Ectodermal cell (in vitro differentiated cells): Measurements from ENCODE around the gene VPS36.
"Not testable (repeated sequence)": the region's sequence is repeated elsewhere in the genome, so short reads cannot be mapped to it uniquely, and the experiment has no call there.

Source experiments
- H3K27ac ChIP-seq: 2 replicates; pipeline ENCODE4 v1.7.0; 2013; ENCODE audit warnings: mild to moderate bottlenecking, low read depth, low read length; ENCODE audit not compliant: insufficient read depth, poor library complexity, severe bottlenecking
- H3K27me3 ChIP-seq: 2 replicates; pipeline ENCODE4 v1.7.0; 2013; ENCODE audit warnings: mild to moderate bottlenecking, low read length; ENCODE audit not compliant: insufficient read depth, control insufficient read depth, poor library complexity, severe bottlenecking
- H3K36me3 ChIP-seq: one replicate; pipeline ENCODE4 v1.7.0; 2013; ENCODE audit warnings: low read length; ENCODE audit not compliant: control insufficient read depth, insufficient read depth
- H3K4me1 ChIP-seq: one replicate; pipeline ENCODE4 v1.7.0; 2013; ENCODE audit warnings: low read length; ENCODE audit not compliant: control insufficient read depth, insufficient read depth
- H3K4me3 ChIP-seq: 2 replicates; pipeline ENCODE4 v1.7.0; 2013; ENCODE audit warnings: low read depth, low read length, control low read depth; ENCODE audit not compliant: insufficient read depth
- H3K9me3 ChIP-seq: 2 replicates; pipeline ENCODE4 v1.7.0; 2013; ENCODE audit warnings: mild to moderate bottlenecking, low read length, moderate library complexity; ENCODE audit not compliant: control insufficient read depth
- WGBS, 2 experiments: methylation state at CpG; one replicate each; pipeline ENCODE4 v1.1.7; 2013; ENCODE audit warnings: missing lambda C conversion rate in 2 of 2; 5-methylcytosine and 5-hydroxymethylcytosine counted together

VPS36 gene

GRCh38 chr13:52446265-52446664 lies 4.2 kb downstream of the VPS36 start:
- no peaks in the 10 kb centered on the region for H3K4me1 ChIP-seq
- peaks cover 2% of the 10 kb centered on the region for H3K36me3 ChIP-seq
- H3K4me3 ChIP-seq: no peak overlapping the region
- no peaks in the 10 kb centered on the region for H3K27me3 ChIP-seq
- no peaks in the 10 kb centered on the region for H3K9me3 ChIP-seq
- H3K27ac ChIP-seq: no peak overlapping the region
- WGBS, 2 experiments: 83 to 91% methylated on average over 1 of the region's 1 CpG

GRCh38 chr13:52432456-52432855 lies 18.0 kb downstream of the VPS36 start:
- Histone ChIP-seq H3K4me3 (no peak overlapping the region), H3K27ac (no peak overlapping the region), H3K9me3 (no peaks in the 10 kb centered on the region), H3K36me3 (peaks cover 14% of the 10 kb centered on the region), H3K27me3 (no peaks in the 10 kb centered on the region), H3K4me1 (no peaks in the 10 kb centered on the region)
- 100% methylated on average over 2 of the region's 2 CpGs for WGBS, 2 experiments

GRCh38 chr13:52428295-52428694 lies 22.1 kb downstream of the VPS36 start:
- H3K36me3 ChIP-seq: peaks cover 7% of the 10 kb centered on the region
- 100% methylated on average over 2 of the region's 2 CpGs for WGBS, 2 experiments
- no peak overlapping the region for H3K4me3 ChIP-seq
- H3K4me1 ChIP-seq: no peaks in the 10 kb centered on the region
- H3K27me3 ChIP-seq: no peaks in the 10 kb centered on the region
- no peak overlapping the region for H3K27ac ChIP-seq
- H3K9me3 ChIP-seq: no peaks in the 10 kb centered on the region

GRCh38 chr13:52421216-52421615 lies 29.2 kb downstream of the VPS36 start:
- no peak overlapping the region for H3K4me3 ChIP-seq
- WGBS, 2 experiments: 91 to 98% methylated on average over 3 of the region's 3 CpGs
- no peaks in the 10 kb centered on the region for H3K27me3 ChIP-seq
- H3K9me3 ChIP-seq: no peaks in the 10 kb centered on the region
- H3K36me3 ChIP-seq: peaks cover 23% of the 10 kb centered on the region
- H3K4me1 ChIP-seq: no peaks in the 10 kb centered on the region
- H3K27ac ChIP-seq: no peak overlapping the region

- Histone ChIP-seq H3K4me1 (no peaks in the 10 kb centered on the region), H3K36me3 (peaks cover 28% of the 10 kb centered on the region), H3K4me3 (no peak overlapping the region), H3K27ac (no peak overlapping the region), H3K27me3 (no peaks in the 10 kb centered on the region), H3K9me3 (no peaks in the 10 kb centered on the region)
- WGBS, 2 experiments: 90% methylated on average over 1 of the region's 1 CpG; no CpG with 5 or more reads in 1 of the 2 experiments
Observed at GRCh38 chr13:52419080-52419479, 31.4 kb downstream of the VPS36 start.

GRCh38 chr13:52414963-52415362 lies 35.5 kb downstream of the VPS36 start:
- H3K4me1 ChIP-seq: no peaks in the 10 kb centered on the region
- H3K36me3 ChIP-seq: peaks cover 15% of the 10 kb centered on the region
- H3K4me3 ChIP-seq: no peak overlapping the region
- H3K27me3 ChIP-seq: no peaks in the 10 kb centered on the region
- no peak overlapping the region for H3K27ac ChIP-seq
- H3K9me3 ChIP-seq: no peaks in the 10 kb centered on the region
- WGBS, 2 experiments: 96 to 97% methylated on average over 1 of the region's 1 CpG

- no CpG with 5 or more reads among the region's 1 CpG for WGBS, 2 experiments
- no peaks in the 10 kb centered on the region for H3K27me3 ChIP-seq
- H3K4me3 ChIP-seq: no peak overlapping the region
- H3K4me1 ChIP-seq: no peaks in the 10 kb centered on the region
- H3K36me3 ChIP-seq: peaks cover 12% of the 10 kb centered on the region
- H3K9me3 ChIP-seq: no peaks in the 10 kb centered on the region
- no peak overlapping the region for H3K27ac ChIP-seq
Observed at GRCh38 chr13:52414051-52414450, 36.4 kb downstream of the VPS36 start.

GRCh38 chr13:52412128-52412527 lies 38.3 kb downstream of the VPS36 start:
- Histone ChIP-seq H3K27me3 (peaks cover under 1% of the 10 kb centered on the region), H3K36me3 (peaks cover 7% of the 10 kb centered on the region), H3K4me1 (no peaks in the 10 kb centered on the region), H3K4me3 (no peak overlapping the region), H3K9me3 (no peaks in the 10 kb centered on the region), H3K27ac (no peak overlapping the region)
- 96 to 100% methylated on average over 1 of the region's 1 CpG for WGBS, 2 experiments

GRCh38 chr13:52411629-52412028 lies 38.8 kb downstream of the VPS36 start:
- H3K9me3 ChIP-seq: no peaks in the 10 kb centered on the region
- no peak overlapping the region for H3K4me3 ChIP-seq
- WGBS, 2 experiments: 92 to 93% methylated on average over 4 of the region's 4 CpGs
- peaks cover 7% of the 10 kb centered on the region for H3K36me3 ChIP-seq
- peaks cover 5% of the 10 kb centered on the region for H3K27me3 ChIP-seq
- no peaks in the 10 kb centered on the region for H3K4me1 ChIP-seq
- no peak overlapping the region for H3K27ac ChIP-seq

GRCh38 chr13:52408071-52408658 lies 42.3 kb downstream of the VPS36 start:
- not testable (repeated sequence) for H3K9me3 ChIP-seq, H3K4me1 ChIP-seq, H3K4me3 ChIP-seq, H3K27ac ChIP-seq, H3K36me3 ChIP-seq
- WGBS, 2 experiments: 95 to 96% methylated on average over 33 of the region's 33 CpGs
- H3K27me3 ChIP-seq: peaks cover 31% of the 10 kb centered on the region

- not testable (repeated sequence) for H3K36me3 ChIP-seq, H3K9me3 ChIP-seq, H3K27ac ChIP-seq, H3K4me3 ChIP-seq, H3K4me1 ChIP-seq
- peaks cover 31% of the 10 kb centered on the region for H3K27me3 ChIP-seq
- 92% methylated on average over 12 of the region's 12 CpGs for WGBS, 2 experiments
Observed at GRCh38 chr13:52407436-52407835, 43.0 kb downstream of the VPS36 start.
